SK-N-SH treated with all-trans-retinoic acid at 6 μM for 48 hours (cell line): ENCODE data around the gene SEMA4D.

ENCODE experiments used
- ATAC-seq: fragments of 200-7000 bp; cut with Tn5 transposase; 3 replicates; pipeline ENCODE4 v1.9.1; 2020; ENCODE audit warnings: mild to moderate bottlenecking, moderate library complexity
- ARNTL ChIP-seq: fragments of 450-650 bp; formaldehyde crosslinking; IDR thresholded peaks from 2 replicates; pipeline ENCODE4 v1.5.0; 2020; ENCODE audit warnings: low read depth, mild to moderate bottlenecking, moderate library complexity, borderline replicate concordance
- BACH2 ChIP-seq: fragments of 250-450 bp; sonication (Bioruptor Pico); IDR thresholded peaks from 2 replicates; pipeline ENCODE4 v1.9.0; 2021; ENCODE audit warnings: mild to moderate bottlenecking, borderline replicate concordance
- CSDC2 ChIP-seq: fragments of 250-450 bp; sonication (Bioruptor Pico); IDR thresholded peaks from 2 replicates; pipeline ENCODE4 v1.5.0; 2020; ENCODE audit warnings: mild to moderate bottlenecking, moderate library complexity
- ESRRG ChIP-seq: fragments of 250-450 bp; sonication (Bioruptor Pico); IDR thresholded peaks from 2 replicates; pipeline ENCODE4 v1.6.1; 2021; ENCODE audit warnings: mild to moderate bottlenecking
- ISL1 ChIP-seq: fragments of 250-450 bp; sonication (Bioruptor Pico); IDR thresholded peaks from 2 replicates; pipeline ENCODE4 v2.1.2; 2022; ENCODE audit warnings: mild to moderate bottlenecking, moderate library complexity
- OSR1 ChIP-seq: fragments of 250-450 bp; sonication (Bioruptor Pico); IDR thresholded peaks from 2 replicates; pipeline ENCODE4 v1.8.0; 2022; ENCODE audit warnings: moderate library complexity, mild to moderate bottlenecking, inconsistent platforms
- RARB ChIP-seq: fragments of 250-450 bp; sonication (Bioruptor Pico); IDR thresholded peaks from 2 replicates; pipeline ENCODE4 v1.8.0; 2021; ENCODE audit warnings: mild to moderate bottlenecking, moderate library complexity
- SNAI2 ChIP-seq: fragments of 250-450 bp; sonication (Bioruptor Pico); IDR thresholded peaks from 2 replicates; pipeline ENCODE4 v1.5.0; 2020; ENCODE audit warnings: mild to moderate bottlenecking, moderate library complexity
- TCF4 ChIP-seq: fragments of 250-450 bp; sonication (Bioruptor Pico); IDR thresholded peaks from 2 replicates; pipeline ENCODE4 v1.8.0; 2021; ENCODE audit warnings: mild to moderate bottlenecking, moderate library complexity, borderline replicate concordance
- TOX ChIP-seq: fragments of 250-450 bp; sonication (Bioruptor Pico); IDR thresholded peaks from 2 replicates; pipeline ENCODE4 v1.8.0; 2021; ENCODE audit warnings: mild to moderate bottlenecking, moderate library complexity, borderline replicate concordance
- ZC3H10 ChIP-seq: fragments of 250-450 bp; sonication (Bioruptor Pico); IDR thresholded peaks from 2 replicates; pipeline ENCODE4 v1.5.1; 2021; ENCODE audit warnings: mild to moderate bottlenecking, moderate library complexity
- ZFP3 ChIP-seq: fragments of 250-450 bp; sonication (Bioruptor Pico); IDR thresholded peaks from 2 replicates; pipeline ENCODE4 v1.5.0; 2020; ENCODE audit warnings: mild to moderate bottlenecking, moderate library complexity
- ZFP30 ChIP-seq: fragments of 450-650 bp; formaldehyde crosslinking; IDR thresholded peaks from 2 replicates; pipeline ENCODE4 v1.5.0; 2022; ENCODE audit warnings: mild to moderate bottlenecking, moderate library complexity
- ZNF565 ChIP-seq: fragments of 450-650 bp; formaldehyde crosslinking; conservative IDR thresholded peaks from 2 replicates; pipeline ENCODE4 v1.5.0; 2020; ENCODE audit warnings: low read depth, mild to moderate bottlenecking, moderate library complexity
- ZNF8 ChIP-seq: fragments of 450-650 bp; formaldehyde crosslinking; IDR thresholded peaks from 2 replicates; pipeline ENCODE4 v1.5.0; 2020; ENCODE audit warnings: mild to moderate bottlenecking, moderate library complexity
- TF ChIP-seq, protein P1 (sequence below): fragments of 250-450 bp; sonication (Bioruptor Pico); IDR thresholded peaks from 2 replicates; pipeline ENCODE4 v1.8.0; 2020; ENCODE audit warnings: mild to moderate bottlenecking, moderate library complexity, borderline replicate concordance
- TF ChIP-seq, protein P2 (sequence below): fragments of 250-450 bp; sonication (Bioruptor Pico); IDR thresholded peaks from 2 replicates; pipeline ENCODE4 v1.5.1; 2020; ENCODE audit warnings: low read depth, mild to moderate bottlenecking, moderate library complexity
- TF ChIP-seq, protein P3 (sequence below): fragments of 250-450 bp; sonication (Bioruptor Pico); IDR thresholded peaks from 2 replicates; pipeline ENCODE4 v1.5.0; 2020; ENCODE audit warnings: mild to moderate bottlenecking, moderate library complexity
- TF ChIP-seq, protein P4 (sequence below): fragments of 250-450 bp; sonication (Bioruptor Pico); IDR thresholded peaks from 2 replicates; pipeline ENCODE4 v1.5.1; 2021; ENCODE audit warnings: mild to moderate bottlenecking, moderate library complexity
- TF ChIP-seq, protein P5 (sequence below): fragments of 250-450 bp; sonication (Bioruptor Pico); IDR thresholded peaks from 2 replicates; pipeline ENCODE4 v1.8.0; 2021; ENCODE audit warnings: low read depth, mild to moderate bottlenecking, moderate library complexity, borderline replicate concordance

Gene SEMA4D

DNA sequence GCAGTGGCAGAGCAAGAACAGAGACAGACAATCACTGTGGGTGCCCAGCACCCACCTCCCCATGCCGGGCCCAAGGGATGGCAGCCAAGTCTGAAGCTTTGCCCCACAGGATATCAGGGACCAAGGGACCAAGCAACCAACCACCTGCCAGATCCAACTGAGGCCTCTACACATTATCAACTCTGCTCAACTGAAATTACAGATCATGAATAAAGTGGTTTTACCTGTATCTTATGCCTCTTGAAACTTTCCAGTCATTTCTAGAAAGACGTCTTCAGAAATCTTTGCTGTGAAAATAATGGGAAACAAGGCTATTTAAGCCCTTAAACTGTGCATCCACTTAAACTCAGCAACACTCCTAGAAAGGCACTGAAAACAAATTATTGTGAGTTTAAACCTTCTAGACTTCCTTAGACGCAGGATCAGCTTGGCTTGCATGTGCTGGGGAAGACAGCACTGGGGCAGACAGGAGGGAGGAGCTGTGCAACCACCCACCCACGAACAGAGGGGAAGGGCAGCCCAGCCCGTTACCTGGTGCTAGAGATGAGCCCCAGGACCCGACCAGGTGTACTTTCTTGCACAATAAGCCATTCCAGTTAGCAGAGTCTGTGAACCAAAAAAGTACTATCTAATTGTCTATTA, 80.0 kb downstream of the SEMA4D start:
- TF ChIP-seq BACH2 (no peak), ZFP3 (CRISPR knock-in tag) (no peak), OSR1 (CRISPR knock-in tag) (no peak), ZC3H10 (CRISPR knock-in tag) (no peak), ZFP30 (no peak), ESRRG (CRISPR knock-in tag) (no peak)
- TF ChIP-seq, protein P1, sequence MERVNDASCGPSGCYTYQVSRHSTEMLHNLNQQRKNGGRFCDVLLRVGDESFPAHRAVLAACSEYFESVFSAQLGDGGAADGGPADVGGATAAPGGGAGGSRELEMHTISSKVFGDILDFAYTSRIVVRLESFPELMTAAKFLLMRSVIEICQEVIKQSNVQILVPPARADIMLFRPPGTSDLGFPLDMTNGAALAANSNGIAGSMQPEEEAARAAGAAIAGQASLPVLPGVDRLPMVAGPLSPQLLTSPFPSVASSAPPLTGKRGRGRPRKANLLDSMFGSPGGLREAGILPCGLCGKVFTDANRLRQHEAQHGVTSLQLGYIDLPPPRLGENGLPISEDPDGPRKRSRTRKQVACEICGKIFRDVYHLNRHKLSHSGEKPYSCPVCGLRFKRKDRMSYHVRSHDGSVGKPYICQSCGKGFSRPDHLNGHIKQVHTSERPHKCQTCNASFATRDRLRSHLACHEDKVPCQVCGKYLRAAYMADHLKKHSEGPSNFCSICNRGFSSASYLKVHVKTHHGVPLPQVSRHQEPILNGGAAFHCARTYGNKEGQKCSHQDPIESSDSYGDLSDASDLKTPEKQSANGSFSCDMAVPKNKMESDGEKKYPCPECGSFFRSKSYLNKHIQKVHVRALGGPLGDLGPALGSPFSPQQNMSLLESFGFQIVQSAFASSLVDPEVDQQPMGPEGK (CRISPR knock-in tag): no peak
- ATAC-seq: no peak

DNA sequence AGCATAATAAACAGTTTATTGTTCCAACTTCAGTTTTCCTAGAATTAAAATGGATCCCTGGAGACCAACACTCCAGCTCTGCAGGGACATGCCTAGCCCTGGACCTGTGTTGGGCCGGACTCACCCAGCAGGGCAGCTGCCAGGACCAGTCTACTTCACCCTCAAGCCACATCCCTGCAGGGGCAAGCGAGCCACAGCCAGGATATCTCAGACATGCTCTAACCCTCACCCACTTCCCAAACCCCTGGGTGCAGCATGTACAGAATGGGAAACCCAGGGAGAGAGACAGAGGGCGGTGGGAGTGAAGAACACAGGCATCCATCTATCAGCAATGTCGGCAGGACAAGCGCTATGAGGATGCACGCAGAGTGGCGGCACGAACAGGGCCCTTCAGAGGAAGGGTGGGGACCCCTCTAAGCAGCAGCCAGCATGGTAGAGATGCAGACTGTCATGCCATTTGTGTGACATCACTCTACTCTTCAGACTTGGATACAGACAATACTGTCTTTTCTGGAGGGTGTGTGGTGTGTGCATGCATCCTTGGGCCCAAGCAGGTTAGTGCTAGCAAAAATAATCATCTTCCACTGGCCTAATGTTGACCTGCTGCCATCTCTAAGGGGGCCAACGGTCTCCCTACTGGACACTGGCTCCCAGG, 83.1 kb downstream of the SEMA4D start:
- TF ChIP-seq ZFP3 (CRISPR knock-in tag): no peak
- no peak for TF ChIP-seq OSR1 (CRISPR knock-in tag)
- TF ChIP-seq, protein P2, sequence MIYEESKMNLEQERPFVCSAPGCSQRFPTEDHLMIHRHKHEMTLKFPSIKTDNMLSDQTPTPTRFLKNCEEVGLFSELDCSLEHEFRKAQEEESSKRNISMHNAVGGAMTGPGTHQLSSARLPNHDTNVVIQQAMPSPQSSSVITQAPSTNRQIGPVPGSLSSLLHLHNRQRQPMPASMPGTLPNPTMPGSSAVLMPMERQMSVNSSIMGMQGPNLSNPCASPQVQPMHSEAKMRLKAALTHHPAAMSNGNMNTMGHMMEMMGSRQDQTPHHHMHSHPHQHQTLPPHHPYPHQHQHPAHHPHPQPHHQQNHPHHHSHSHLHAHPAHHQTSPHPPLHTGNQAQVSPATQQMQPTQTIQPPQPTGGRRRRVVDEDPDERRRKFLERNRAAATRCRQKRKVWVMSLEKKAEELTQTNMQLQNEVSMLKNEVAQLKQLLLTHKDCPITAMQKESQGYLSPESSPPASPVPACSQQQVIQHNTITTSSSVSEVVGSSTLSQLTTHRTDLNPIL: no peak
- no peak for TF ChIP-seq TCF4 (CRISPR knock-in tag)
- no peak for TF ChIP-seq RARB
- no peak for ATAC-seq

DNA sequence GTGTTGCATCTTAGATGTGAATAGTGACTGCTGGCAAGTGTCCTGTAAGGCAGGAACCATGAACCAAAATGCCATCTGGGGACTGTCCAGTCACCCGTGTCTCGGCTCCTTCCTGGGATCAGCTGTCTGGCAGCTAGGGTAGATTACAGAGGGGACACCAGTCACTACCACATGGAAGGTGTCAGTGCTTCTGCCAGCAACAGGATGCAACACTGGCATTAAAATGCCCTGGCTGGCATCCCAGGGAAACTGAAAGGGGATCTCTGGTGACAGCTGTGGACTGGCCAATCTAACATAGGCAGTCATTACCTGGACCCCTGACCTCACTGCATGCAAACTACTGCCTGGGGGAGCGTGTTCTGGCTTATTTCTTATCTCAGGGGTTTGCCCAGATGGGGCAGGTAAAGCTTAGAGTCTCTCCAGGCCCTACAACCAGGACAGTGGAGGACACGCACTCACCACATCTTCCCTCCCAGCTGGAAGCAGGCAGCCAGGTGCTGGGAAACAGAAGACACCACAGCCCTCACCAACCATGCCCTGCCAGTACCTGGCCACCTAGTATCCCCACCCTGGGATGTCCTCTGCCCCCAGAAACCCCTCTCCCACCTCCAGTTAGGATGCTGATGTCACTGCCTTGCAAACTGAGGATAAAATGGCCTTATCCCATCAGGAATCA, 83.8 kb downstream of the SEMA4D start:
- ATAC-seq: peak; percentile 37; the same call in 1 of the 3 replicates
- no peak for TF ChIP-seq ZNF565 (CRISPR knock-in tag)
- TF ChIP-seq, protein P3, sequence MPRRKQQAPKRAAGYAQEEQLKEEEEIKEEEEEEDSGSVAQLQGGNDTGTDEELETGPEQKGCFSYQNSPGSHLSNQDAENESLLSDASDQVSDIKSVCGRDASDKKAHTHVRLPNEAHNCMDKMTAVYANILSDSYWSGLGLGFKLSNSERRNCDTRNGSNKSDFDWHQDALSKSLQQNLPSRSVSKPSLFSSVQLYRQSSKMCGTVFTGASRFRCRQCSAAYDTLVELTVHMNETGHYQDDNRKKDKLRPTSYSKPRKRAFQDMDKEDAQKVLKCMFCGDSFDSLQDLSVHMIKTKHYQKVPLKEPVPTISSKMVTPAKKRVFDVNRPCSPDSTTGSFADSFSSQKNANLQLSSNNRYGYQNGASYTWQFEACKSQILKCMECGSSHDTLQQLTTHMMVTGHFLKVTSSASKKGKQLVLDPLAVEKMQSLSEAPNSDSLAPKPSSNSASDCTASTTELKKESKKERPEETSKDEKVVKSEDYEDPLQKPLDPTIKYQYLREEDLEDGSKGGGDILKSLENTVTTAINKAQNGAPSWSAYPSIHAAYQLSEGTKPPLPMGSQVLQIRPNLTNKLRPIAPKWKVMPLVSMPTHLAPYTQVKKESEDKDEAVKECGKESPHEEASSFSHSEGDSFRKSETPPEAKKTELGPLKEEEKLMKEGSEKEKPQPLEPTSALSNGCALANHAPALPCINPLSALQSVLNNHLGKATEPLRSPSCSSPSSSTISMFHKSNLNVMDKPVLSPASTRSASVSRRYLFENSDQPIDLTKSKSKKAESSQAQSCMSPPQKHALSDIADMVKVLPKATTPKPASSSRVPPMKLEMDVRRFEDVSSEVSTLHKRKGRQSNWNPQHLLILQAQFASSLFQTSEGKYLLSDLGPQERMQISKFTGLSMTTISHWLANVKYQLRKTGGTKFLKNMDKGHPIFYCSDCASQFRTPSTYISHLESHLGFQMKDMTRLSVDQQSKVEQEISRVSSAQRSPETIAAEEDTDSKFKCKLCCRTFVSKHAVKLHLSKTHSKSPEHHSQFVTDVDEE (CRISPR knock-in tag): no peak
- no peak for TF ChIP-seq TOX (CRISPR knock-in tag)
- no peak for TF ChIP-seq SNAI2 (CRISPR knock-in tag)
- TF ChIP-seq, all 23 proteins: peak for 0

DNA sequence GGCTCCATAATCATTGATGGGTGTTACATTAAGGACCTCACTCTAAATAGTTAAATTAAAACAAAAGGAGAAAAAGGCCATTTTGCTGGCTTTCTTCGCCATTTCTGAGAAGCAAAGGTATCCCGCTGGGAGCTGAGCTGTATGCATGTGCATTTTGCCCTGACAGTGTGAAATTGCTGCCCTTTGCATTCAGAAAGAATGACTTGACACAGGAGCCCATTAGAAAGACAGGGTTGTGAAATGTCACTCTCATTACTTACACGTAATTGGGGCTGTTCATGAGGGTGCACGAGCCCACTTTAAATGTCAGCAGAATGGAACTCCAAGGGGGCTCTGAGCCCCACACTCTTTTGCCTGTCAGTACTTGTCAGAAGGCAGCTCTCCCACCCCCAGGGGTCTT, 85.0 kb downstream of the SEMA4D start:
- ATAC-seq: no peak
- TF ChIP-seq RARB (no peak), TOX (CRISPR knock-in tag) (no peak), OSR1 (CRISPR knock-in tag) (no peak), BACH2 (no peak), ARNTL (CRISPR knock-in tag) (no peak), ISL1 (no peak), ZNF8 (CRISPR knock-in tag) (no peak), ESRRG (CRISPR knock-in tag) (no peak), ZFP3 (CRISPR knock-in tag) (no peak), ZFP30 (no peak), CSDC2 (no peak), TCF4 (CRISPR knock-in tag) (no peak)
- TF ChIP-seq, protein P4, sequence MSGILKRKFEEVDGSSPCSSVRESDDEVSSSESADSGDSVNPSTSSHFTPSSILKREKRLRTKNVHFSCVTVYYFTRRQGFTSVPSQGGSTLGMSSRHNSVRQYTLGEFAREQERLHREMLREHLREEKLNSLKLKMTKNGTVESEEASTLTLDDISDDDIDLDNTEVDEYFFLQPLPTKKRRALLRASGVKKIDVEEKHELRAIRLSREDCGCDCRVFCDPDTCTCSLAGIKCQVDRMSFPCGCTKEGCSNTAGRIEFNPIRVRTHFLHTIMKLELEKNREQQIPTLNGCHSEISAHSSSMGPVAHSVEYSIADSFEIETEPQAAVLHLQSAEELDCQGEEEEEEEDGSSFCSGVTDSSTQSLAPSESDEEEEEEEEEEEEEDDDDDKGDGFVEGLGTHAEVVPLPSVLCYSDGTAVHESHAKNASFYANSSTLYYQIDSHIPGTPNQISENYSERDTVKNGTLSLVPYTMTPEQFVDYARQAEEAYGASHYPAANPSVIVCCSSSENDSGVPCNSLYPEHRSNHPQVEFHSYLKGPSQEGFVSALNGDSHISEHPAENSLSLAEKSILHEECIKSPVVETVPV (CRISPR knock-in tag): no peak
- TF ChIP-seq, protein P1 (CRISPR knock-in tag): no peak
- TF ChIP-seq, protein P5, sequence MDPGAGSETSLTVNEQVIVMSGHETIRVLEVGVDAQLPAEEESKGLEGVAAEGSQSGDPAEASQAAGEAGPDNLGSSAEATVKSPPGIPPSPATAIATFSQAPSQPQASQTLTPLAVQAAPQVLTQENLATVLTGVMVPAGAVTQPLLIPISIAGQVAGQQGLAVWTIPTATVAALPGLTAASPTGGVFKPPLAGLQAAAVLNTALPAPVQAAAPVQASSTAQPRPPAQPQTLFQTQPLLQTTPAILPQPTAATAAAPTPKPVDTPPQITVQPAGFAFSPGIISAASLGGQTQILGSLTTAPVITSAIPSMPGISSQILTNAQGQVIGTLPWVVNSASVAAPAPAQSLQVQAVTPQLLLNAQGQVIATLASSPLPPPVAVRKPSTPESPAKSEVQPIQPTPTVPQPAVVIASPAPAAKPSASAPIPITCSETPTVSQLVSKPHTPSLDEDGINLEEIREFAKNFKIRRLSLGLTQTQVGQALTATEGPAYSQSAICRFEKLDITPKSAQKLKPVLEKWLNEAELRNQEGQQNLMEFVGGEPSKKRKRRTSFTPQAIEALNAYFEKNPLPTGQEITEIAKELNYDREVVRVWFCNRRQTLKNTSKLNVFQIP (CRISPR knock-in tag): no peak
- TF ChIP-seq, protein P2: no peak
